HEK293 (cell line): ENCODE data around the gene LENEP.
A peak's percentile ranks its signal among the peaks of the same experiment; 100 is the strongest.

Experiments used
- CTCF ChIA-PET: fragments of 350-600 bp; formaldehyde crosslinking; extraction: SDS; loops from one replicate; lab custom pipeline; 2021; ENCODE audit warnings: antibody characterized with exemption; lab: Yijun Ruan, JAX
- POLR2A ChIA-PET: fragments of 300-600 bp; formaldehyde crosslinking; extraction: SDS; loops from one replicate; lab custom pipeline; 2020; ENCODE audit warnings: antibody characterized with exemption, inconsistent platforms; lab: Yijun Ruan, JAX
- H3K27ac ChIP-seq: fragments of 200-500 bp; sonication (Bioruptor generic); 2 replicates; pipeline ENCODE4 v1.5.1; 2014; ENCODE audit warnings: low read depth, low read length, control low read depth, inconsistent platforms; ENCODE audit errors: extremely low read depth
- H3K36me3 ChIP-seq, 2 experiments: fragments of 200-500 bp in 1 of 2; sonication (Bioruptor generic) in 1 of 2; 1 replicate in 1 of 2; 2 replicates in 1 of 2; pipeline ENCODE4 v1.5.1; 2014 to 2017; ENCODE audit warnings: inconsistent platforms in 2 of 2, low read length in 2 of 2; ENCODE audit not compliant: control insufficient read depth in 2 of 2, insufficient read depth in 1 of 2
- H3K4me1 ChIP-seq: fragments of 200-500 bp; sonication (Bioruptor generic); 2 replicates; pipeline ENCODE4 v1.5.1; 2014; ENCODE audit warnings: mild to moderate bottlenecking, low read length, inconsistent platforms; ENCODE audit not compliant: control insufficient read depth, insufficient read depth
- H3K4me3 ChIP-seq: 2 replicates; pipeline ENCODE4 v1.5.1; 2011; ENCODE audit warnings: low read depth, mild to moderate bottlenecking, control low read depth, low read length, moderate library complexity
- H3K9me3 ChIP-seq: fragments of 200-500 bp; sonication (Bioruptor generic); 2 replicates; pipeline ENCODE4 v1.5.1; 2014; ENCODE audit warnings: low read depth, low read length, inconsistent platforms; ENCODE audit not compliant: control insufficient read depth, insufficient read depth
- GLI4 ChIP-seq: fragments of 450-650 bp; formaldehyde crosslinking; IDR thresholded peaks from 2 replicates; pipeline ENCODE4 v1.5.1; 2016; ENCODE audit warnings: missing biosample characterization, missing genetic modification characterization
- TSHZ1 ChIP-seq: fragments of 450-650 bp; formaldehyde crosslinking; IDR thresholded peaks from 2 replicates; pipeline ENCODE4 v1.5.1; 2016; ENCODE audit warnings: missing biosample characterization, missing genetic modification characterization, borderline replicate concordance
- ZBTB10 ChIP-seq: fragments of 450-650 bp; formaldehyde crosslinking; IDR thresholded peaks from 2 replicates; pipeline ENCODE4 v1.5.1; 2016; ENCODE audit warnings: missing biosample characterization, missing genetic modification characterization
- ZNF292 ChIP-seq: fragments of 450-650 bp; formaldehyde crosslinking; IDR thresholded peaks from 2 replicates; pipeline ENCODE4 v1.5.1; 2016; ENCODE audit warnings: low read depth, missing biosample characterization, missing genetic modification characterization, borderline replicate concordance
- ZNF501 ChIP-seq: fragments of 450-650 bp; formaldehyde crosslinking; IDR thresholded peaks from 2 replicates; pipeline ENCODE4 v1.5.1; 2016; ENCODE audit warnings: missing biosample characterization, missing genetic modification characterization
- ZNF513 ChIP-seq: fragments of 450-650 bp; IDR thresholded peaks from 2 replicates; pipeline ENCODE4 v1.5.1; 2018; ENCODE audit warnings: missing biosample characterization, missing genetic modification characterization
- ZNF518A ChIP-seq: fragments of 450-650 bp; formaldehyde crosslinking; conservative IDR thresholded peaks from 2 replicates; pipeline ENCODE4 v1.5.1; 2016; ENCODE audit warnings: low read depth, missing biosample characterization, missing genetic modification characterization
- ZNF558 ChIP-seq: fragments of 450-650 bp; formaldehyde crosslinking; IDR thresholded peaks from 2 replicates; pipeline ENCODE4 v1.5.1; 2016; ENCODE audit warnings: missing biosample characterization, missing genetic modification characterization
- ZNF600 ChIP-seq: fragments of 450-650 bp; formaldehyde crosslinking; IDR thresholded peaks from 2 replicates; pipeline ENCODE4 v1.5.1; 2016; ENCODE audit warnings: missing biosample characterization, missing genetic modification characterization

The LENEP gene

GRCh38 chr1:154982341-154982740 is 11.0 kb upstream of the LENEP start:
- H3K36me3 ChIP-seq, result peaks cover 4 to 34% of the 10 kb centered on the region in 2 experiments; a peak in 2 of 3 replicates
- CTCF ChIA-PET, result interaction anchor here (0.5 to 3.6 kb wide), 10 partner anchors 12 to 1337 kb away, joined by 3 to 55 read pairs (median 4); partner anchors contain the start of genes LENEP, PBXIP1, PYGO2 and SHC1

More at GRCh38 chr1:154982341-154982740, 11.0 kb upstream of the LENEP start:
- Histone ChIP-seq H3K27ac (peak overlapping the region; percentile 73), H3K4me1 (no peaks in the 10 kb centered on the region), H3K9me3 (no peaks in the 10 kb centered on the region), H3K4me3 (peak overlapping the region; percentile 23)
- POLR2A ChIA-PET, result interaction anchor here (0.6 to 3.3 kb wide), 8 partner anchors 10 to 22 kb away, joined by 3 to 66 read pairs (median 4); partner anchors contain the start of genes CKS1B, LENEP, PYGO2 and SHC1
- TF ChIP-seq ZNF513 (tag by site-specific recombination) (no peak), ZNF501 (tag by site-specific recombination) (no peak), ZNF558 (tag by site-specific recombination) (no peak), ZBTB10 (tag by site-specific recombination) (no peak), GLI4 (tag by site-specific recombination) (no peak), ZNF292 (tag by site-specific recombination) (no peak), TSHZ1 (tag by site-specific recombination) (no peak), ZNF600 (tag by site-specific recombination) (no peak), ZNF518A (no peak)
